KMS-11 (cell line): ENCODE measurements around the gene FOXO3.

Source experiments
- H2AFZ ChIP-seq: fragments of 200-600 bp; sonication (generic); 2 replicates; pipeline ENCODE4 v1.6.1; 2016; ENCODE audit warnings: antibody characterized with exemption, mixed run types, low read depth
- H3K27ac ChIP-seq: fragments of 200-600 bp; sonication (generic); 2 replicates; pipeline ENCODE4 v1.6.1; 2016; ENCODE audit warnings: mild to moderate bottlenecking, mixed run types
- H3K27me3 ChIP-seq: fragments of 200-600 bp; sonication (generic); 2 replicates; pipeline ENCODE4 v1.6.1; 2017; ENCODE audit warnings: mild to moderate bottlenecking, low read depth, mixed run types, moderate library complexity; ENCODE audit not compliant: insufficient read depth
- H3K36me3 ChIP-seq: fragments of 200-600 bp; sonication (generic); 2 replicates; pipeline ENCODE4 v1.6.1; 2017; ENCODE audit warnings: mild to moderate bottlenecking, mixed run types; ENCODE audit not compliant: insufficient read depth
- H3K4me1 ChIP-seq: fragments of 200-600 bp; sonication (generic); 2 replicates; pipeline ENCODE4 v1.6.1; 2016; ENCODE audit warnings: mild to moderate bottlenecking, low read depth, mixed run types; ENCODE audit not compliant: poor library complexity, severe bottlenecking
- H3K4me2 ChIP-seq: fragments of 200-600 bp; sonication (generic); 2 replicates; pipeline ENCODE4 v1.7.0; 2016; ENCODE audit warnings: mild to moderate bottlenecking, mixed run types
- H3K4me3 ChIP-seq: fragments of 200-600 bp; sonication (generic); IDR thresholded peaks from 2 replicates; pipeline ENCODE4 v1.6.1; 2017; ENCODE audit warnings: low read depth, low read length, mixed read lengths; ENCODE audit not compliant: insufficient read depth
- H3K79me2 ChIP-seq: fragments of 200-600 bp; sonication (generic); 2 replicates; pipeline ENCODE4 v1.6.1; 2016; ENCODE audit warnings: low read depth, mixed run types; ENCODE audit not compliant: insufficient read depth
- H3K9ac ChIP-seq: fragments of 200-600 bp; sonication (generic); 2 replicates; pipeline ENCODE4 v1.6.1; 2016; ENCODE audit warnings: mild to moderate bottlenecking, mixed run types
- H4K20me1 ChIP-seq: fragments of 200-600 bp; sonication (generic); 2 replicates; pipeline ENCODE4 v1.6.1; 2016; ENCODE audit warnings: mild to moderate bottlenecking, mixed run types; ENCODE audit not compliant: insufficient read depth
- CTCF ChIP-seq: fragments of 200-600 bp; sonication (generic); conservative IDR thresholded peaks from 2 replicates; pipeline ENCODE4 v1.6.1; 2017; ENCODE audit warnings: low read depth, mild to moderate bottlenecking, antibody characterized with exemption, low read length, moderate library complexity, mixed read lengths

Gene FOXO3

GRCh38 chr6:108711071-108711470 lies 150.4 kb downstream of the FOXO3 start:
- H3K36me3 ChIP-seq, result no peaks in the 10 kb centered on the region
- H3K9ac ChIP-seq, result no peak overlapping the region
- no peaks in the 10 kb centered on the region for H3K27me3 ChIP-seq

GRCh38 chr6:108711826-108712225 lies 151.1 kb downstream of the FOXO3 start:
- H4K20me1 ChIP-seq, result no peaks in the 10 kb centered on the region
- no peaks in the 10 kb centered on the region for H3K27me3 ChIP-seq
- no peak overlapping the region for H3K27ac ChIP-seq
- no peak overlapping the region for H2AFZ ChIP-seq
- no peak overlapping the region for H3K9ac ChIP-seq
- no peak for TF ChIP-seq CTCF
- no peak overlapping the region for H3K4me2 ChIP-seq
- no peaks in the 10 kb centered on the region for H3K4me1 ChIP-seq
- H3K79me2 ChIP-seq, result no peaks in the 10 kb centered on the region
- no peak overlapping the region for H3K4me3 ChIP-seq
- H3K36me3 ChIP-seq, result no peaks in the 10 kb centered on the region

More at GRCh38 chr6:108711071-108711470, 150.4 kb downstream of the FOXO3 start:
- Histone ChIP-seq H3K79me2 (no peaks in the 10 kb centered on the region), H3K27ac (no peak overlapping the region), H3K4me1 (no peaks in the 10 kb centered on the region), H2AFZ (no peak overlapping the region), H3K4me2 (no peak overlapping the region), H3K4me3 (no peak overlapping the region), H4K20me1 (no peaks in the 10 kb centered on the region)
- no peak for TF ChIP-seq CTCF

- no peaks in the 10 kb centered on the region for H3K4me1 ChIP-seq
- H4K20me1 ChIP-seq, result no peaks in the 10 kb centered on the region
- H3K27me3 ChIP-seq, result no peaks in the 10 kb centered on the region
- no peaks in the 10 kb centered on the region for H3K36me3 ChIP-seq
- no peak for TF ChIP-seq CTCF
- H3K27ac ChIP-seq, result no peak overlapping the region
- no peak overlapping the region for H3K4me3 ChIP-seq
- H3K9ac ChIP-seq, result no peak overlapping the region
- H2AFZ ChIP-seq, result no peak overlapping the region
- no peak overlapping the region for H3K4me2 ChIP-seq
- no peaks in the 10 kb centered on the region for H3K79me2 ChIP-seq
Observed at GRCh38 chr6:108712946-108713345, 152.2 kb downstream of the FOXO3 start.

- Histone ChIP-seq H3K27ac (no peak overlapping the region), H3K79me2 (no peaks in the 10 kb centered on the region), H3K4me1 (no peaks in the 10 kb centered on the region), H3K36me3 (no peaks in the 10 kb centered on the region), H3K27me3 (no peaks in the 10 kb centered on the region), H2AFZ (no peak overlapping the region), H3K4me3 (no peak overlapping the region), H4K20me1 (no peaks in the 10 kb centered on the region), H3K4me2 (no peak overlapping the region), H3K9ac (no peak overlapping the region)
- no peak for TF ChIP-seq CTCF
Observed at GRCh38 chr6:108714101-108714765, 153.5 kb downstream of the FOXO3 start.
